BE2C (cell line): ENCODE data around the gene POLE.

Experiments
- DNase-seq: peaks from one replicate; pipeline ENCODE4 v3.0.0-alpha.2; 2020
- H3K27me3 ChIP-seq: fragments of 250-450 bp; sonication (Bioruptor Pico); 2 replicates; pipeline ENCODE4 v1.5.1; 2020; ENCODE audit warnings: mild to moderate bottlenecking
- H3K36me3 ChIP-seq: fragments of 250-450 bp; sonication (Bioruptor Pico); 2 replicates; pipeline ENCODE4 v1.5.1; 2020; ENCODE audit warnings: mild to moderate bottlenecking
- H3K4me1 ChIP-seq: fragments of 250-450 bp; sonication (Bioruptor Pico); 2 replicates; pipeline ENCODE4 v1.5.1; 2020
- H3K4me3 ChIP-seq: 2 replicates; pipeline ENCODE4 v1.5.1; 2011; ENCODE audit warnings: low read depth, low read length
- H3K9me3 ChIP-seq: fragments of 250-450 bp; sonication (Bioruptor Pico); 2 replicates; pipeline ENCODE4 v1.5.1; 2020
- TF ChIP-seq, protein P1 (sequence below): IDR thresholded peaks from 2 replicates; pipeline ENCODE4 v1.5.1; 2012; ENCODE audit warnings: mild to moderate bottlenecking, low read depth, low read length

POLE gene

DNA sequence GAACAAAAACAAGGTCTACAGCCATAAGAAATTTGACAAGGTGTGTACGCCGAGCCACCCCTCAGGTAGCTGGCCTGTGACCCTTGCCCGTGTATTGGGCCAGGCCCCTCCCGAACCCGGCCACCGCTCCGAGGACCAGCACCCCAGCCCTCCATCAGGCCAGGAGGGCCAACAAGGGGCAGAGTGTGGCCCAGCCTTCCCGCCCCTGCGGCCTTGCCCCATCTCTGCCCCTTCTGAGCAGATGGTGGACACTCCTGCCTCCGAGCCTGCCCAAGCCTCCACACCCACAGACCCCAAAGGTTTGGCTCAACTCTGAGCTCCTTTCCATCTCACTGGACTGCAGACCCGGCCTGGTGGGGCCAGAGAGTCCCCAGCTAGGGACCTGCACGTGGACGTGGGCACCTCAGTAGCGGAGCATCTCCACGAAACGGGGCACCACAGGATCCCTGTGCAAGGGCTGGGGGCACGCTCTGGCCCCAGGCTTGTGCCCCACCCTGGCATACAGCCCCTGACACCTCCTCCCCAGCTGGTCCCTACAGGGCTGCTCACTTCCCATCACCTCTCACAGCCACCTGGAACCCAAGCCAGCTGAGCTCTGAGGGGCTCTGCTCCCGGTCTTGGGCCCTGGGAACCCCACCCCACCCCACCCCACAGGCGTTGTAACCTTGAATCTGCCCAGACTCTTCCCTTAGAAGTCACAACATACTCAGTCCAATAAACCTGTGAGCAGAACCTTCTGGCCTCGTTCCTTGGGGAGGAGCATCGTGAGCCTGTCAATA, 65.3 kb downstream of the POLE start:
- Histone ChIP-seq H3K4me1 (peaks cover 19% of the 10 kb centered on the region), H3K4me3 (no peak overlapping the region), H3K36me3 (peaks cover 40% of the 10 kb centered on the region), H3K27me3 (peaks cover 34% of the 10 kb centered on the region), H3K9me3 (peaks cover 3% of the 10 kb centered on the region)
- TF ChIP-seq, protein P1, sequence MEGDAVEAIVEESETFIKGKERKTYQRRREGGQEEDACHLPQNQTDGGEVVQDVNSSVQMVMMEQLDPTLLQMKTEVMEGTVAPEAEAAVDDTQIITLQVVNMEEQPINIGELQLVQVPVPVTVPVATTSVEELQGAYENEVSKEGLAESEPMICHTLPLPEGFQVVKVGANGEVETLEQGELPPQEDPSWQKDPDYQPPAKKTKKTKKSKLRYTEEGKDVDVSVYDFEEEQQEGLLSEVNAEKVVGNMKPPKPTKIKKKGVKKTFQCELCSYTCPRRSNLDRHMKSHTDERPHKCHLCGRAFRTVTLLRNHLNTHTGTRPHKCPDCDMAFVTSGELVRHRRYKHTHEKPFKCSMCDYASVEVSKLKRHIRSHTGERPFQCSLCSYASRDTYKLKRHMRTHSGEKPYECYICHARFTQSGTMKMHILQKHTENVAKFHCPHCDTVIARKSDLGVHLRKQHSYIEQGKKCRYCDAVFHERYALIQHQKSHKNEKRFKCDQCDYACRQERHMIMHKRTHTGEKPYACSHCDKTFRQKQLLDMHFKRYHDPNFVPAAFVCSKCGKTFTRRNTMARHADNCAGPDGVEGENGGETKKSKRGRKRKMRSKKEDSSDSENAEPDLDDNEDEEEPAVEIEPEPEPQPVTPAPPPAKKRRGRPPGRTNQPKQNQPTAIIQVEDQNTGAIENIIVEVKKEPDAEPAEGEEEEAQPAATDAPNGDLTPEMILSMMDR, result no peak
- DNase-seq, result no peak

DNA sequence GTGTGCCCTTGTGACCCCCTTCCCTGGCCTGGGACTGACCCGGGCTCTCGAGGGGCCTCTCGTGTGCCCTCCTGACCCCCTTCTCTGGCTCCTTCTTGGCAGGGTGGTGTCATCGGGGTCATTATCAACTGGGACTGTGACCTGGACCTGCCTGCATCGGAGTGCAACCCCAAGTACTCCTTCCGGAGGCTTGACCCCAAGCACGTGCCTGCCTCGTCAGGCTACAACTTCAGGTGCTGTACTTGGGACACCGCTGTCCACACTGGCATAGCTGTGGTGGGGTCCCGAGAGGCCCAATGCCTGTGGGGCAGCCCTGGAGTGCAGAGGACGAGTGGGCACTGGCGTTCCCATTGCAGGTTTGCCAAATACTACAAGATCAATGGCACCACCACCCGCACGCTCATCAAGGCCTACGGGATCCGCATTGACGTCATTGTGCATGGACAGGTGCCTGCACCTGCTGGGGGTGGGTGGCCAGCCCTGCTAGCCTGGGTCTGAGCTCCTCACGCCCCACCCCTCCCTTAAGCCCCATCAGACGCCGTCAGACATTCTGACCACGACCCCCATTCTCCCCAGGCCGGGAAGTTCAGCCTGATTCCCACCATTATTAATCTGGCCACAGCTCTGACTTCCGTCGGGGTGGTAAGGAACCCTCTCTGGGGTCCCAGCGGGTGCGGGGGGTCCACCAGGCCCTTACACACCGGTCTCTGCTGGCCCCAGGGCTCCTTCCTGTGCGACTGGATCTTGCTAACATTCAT, 66.1 kb downstream of the POLE start:
- no peak for DNase-seq
- H3K9me3 ChIP-seq, result peaks cover 6% of the 10 kb centered on the region
- no peak overlapping the region for H3K4me3 ChIP-seq
- H3K27me3 ChIP-seq, result peaks cover 42% of the 10 kb centered on the region
- peaks cover 19% of the 10 kb centered on the region for H3K4me1 ChIP-seq
- TF ChIP-seq, protein P1, result no peak
- H3K36me3 ChIP-seq, result peaks cover 36% of the 10 kb centered on the region

DNA sequence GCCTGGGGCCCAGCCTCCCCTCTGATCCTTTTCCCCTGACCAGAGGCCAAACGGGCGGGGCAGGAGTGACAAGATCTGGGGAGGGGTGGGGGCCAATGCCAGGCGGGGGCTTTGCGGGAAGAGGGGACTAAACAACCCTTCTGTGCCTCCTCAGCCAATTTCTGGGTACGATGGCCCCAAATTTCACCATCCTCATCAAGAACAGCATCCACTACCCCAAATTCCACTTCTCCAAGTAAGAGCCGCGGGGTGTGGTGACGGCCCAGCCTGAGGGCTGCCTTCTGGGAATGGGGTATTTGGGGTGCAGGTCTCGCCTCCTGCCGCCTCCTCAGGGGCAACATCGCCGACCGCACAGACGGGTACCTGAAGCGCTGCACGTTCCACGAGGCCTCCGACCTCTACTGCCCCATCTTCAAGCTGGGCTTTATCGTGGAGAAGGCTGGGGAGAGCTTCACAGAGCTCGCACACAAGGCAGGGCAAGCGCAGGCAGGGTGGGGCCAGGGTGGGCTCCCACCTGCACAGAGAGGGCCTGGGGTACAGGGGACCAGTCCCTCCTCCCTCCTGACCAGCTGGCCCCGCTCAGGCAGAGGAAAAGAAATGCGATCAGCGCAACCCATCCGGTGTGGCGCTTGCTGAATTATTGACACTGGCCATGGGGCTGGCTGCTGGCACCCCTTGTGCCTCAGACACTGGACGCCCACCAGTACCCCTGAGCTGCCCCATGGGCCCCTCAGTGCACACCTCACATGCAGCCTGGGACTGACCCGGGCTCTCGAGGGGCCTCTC, 66.8 kb downstream of the POLE start:
- no peak overlapping the region for H3K4me3 ChIP-seq
- peaks cover 50% of the 10 kb centered on the region for H3K27me3 ChIP-seq
- H3K4me1 ChIP-seq, result peaks cover 19% of the 10 kb centered on the region
- DNase-seq, result peak; percentile 14
- TF ChIP-seq, protein P1, result no peak
- peaks cover 7% of the 10 kb centered on the region for H3K9me3 ChIP-seq
- H3K36me3 ChIP-seq, result peaks cover 30% of the 10 kb centered on the region

DNA sequence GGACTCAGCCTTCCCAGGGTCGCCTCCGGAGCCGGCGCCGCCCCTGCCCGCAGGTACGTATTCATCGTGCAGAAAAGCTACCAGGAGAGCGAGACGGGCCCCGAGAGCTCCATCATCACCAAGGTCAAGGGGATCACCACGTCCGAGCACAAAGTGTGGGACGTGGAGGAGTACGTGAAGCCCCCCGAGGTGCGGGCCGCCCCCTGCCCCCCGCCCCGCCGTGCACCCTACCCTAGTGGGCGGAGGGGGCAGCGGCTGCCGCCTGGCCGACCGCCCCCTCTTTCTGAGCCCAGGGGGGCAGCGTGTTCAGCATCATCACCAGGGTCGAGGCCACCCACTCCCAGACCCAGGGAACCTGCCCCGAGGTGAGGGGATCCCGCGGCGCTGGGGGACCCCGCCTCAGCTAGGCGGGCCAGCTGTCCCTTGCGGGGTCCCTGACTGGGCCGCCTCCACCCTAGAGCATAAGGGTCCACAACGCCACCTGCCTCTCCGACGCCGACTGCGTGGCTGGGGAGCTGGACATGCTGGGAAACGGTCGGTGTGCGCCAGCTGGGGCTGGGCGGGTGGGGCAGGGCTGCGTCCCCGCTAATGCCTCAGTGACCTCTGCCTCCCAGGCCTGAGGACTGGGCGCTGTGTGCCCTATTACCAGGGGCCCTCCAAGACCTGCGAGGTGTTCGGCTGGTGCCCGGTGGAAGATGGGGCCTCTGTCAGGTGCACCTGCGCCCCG, 67.6 kb downstream of the POLE start:
- Histone ChIP-seq H3K4me1 (peaks cover 19% of the 10 kb centered on the region), H3K9me3 (peaks cover 7% of the 10 kb centered on the region), H3K27me3 (peaks cover 57% of the 10 kb centered on the region), H3K4me3 (no peak overlapping the region), H3K36me3 (peaks cover 22% of the 10 kb centered on the region)
- peak; percentile 14 for DNase-seq
- TF ChIP-seq, protein P1, result no peak

DNA sequence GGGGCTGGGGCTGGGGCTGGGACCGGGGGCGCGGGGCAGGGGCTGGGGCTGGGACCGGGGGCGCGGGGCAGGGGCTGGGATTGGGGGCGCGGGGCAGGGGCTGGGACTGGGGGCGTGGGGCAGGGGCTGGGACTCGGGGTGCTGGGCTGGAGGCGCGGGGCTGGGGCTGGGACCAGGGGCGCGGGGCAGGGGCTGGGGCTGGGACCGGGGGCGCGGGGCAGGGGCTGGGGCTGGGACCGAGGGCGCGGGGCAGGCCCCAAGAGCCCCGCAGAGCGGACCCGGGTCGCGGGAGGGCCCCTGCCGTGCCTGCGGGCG, 68.1 kb downstream of the POLE start:
- Histone ChIP-seq H3K36me3 (peaks cover 17% of the 10 kb centered on the region), H3K9me3 (peaks cover 7% of the 10 kb centered on the region), H3K4me1 (peaks cover 17% of the 10 kb centered on the region), H3K27me3 (peaks cover 57% of the 10 kb centered on the region), H3K4me3 (no peak overlapping the region)
- TF ChIP-seq, protein P1, result no peak
- no peak for DNase-seq
